22Rv1 (cell line): ENCODE data around the gene MEGF11.

Experiments
- CTCF ChIP-seq: fragments of 450-650 bp; IDR thresholded peaks from 2 replicates; pipeline ENCODE4 v1.5.1; 2017; ENCODE audit warnings: mild to moderate bottlenecking
- ZFX ChIP-seq: fragments of 450-650 bp; IDR thresholded peaks from 2 replicates; pipeline ENCODE4 v1.6.1; 2017; ENCODE audit warnings: antibody characterized with exemption, borderline replicate concordance

- TF ChIP-seq CTCF, result no peak
- no peak for TF ChIP-seq ZFX
Observed at GRCh38 chr15:66135664-66136063, 117.9 kb downstream of the MEGF11 start.
